ENCODE results near the gene PLPP7.

Gene PLPP7

GRCh38 chr9:131298341-131298740, 8.8 kb downstream of the PLPP7 start:
- in situ Hi-C loops (cut with HindIII; ENCODE audit: low pct_ligation_motif_present, low pct_unique_long_range_greater_than_20kb, low sequenced_read_pairs) = no loop called here
- DNase-seq = no peak

- in situ Hi-C loops (cut with HindIII; ENCODE audit: low pct_ligation_motif_present, low pct_unique_long_range_greater_than_20kb, low sequenced_read_pairs) = no loop called here
- no peak for DNase-seq
These were observed 9.3 kb downstream of the PLPP7 start for GRCh38 chr9:131298816-131299215.

- in situ Hi-C loops (cut with HindIII; ENCODE audit: low pct_ligation_motif_present, low pct_unique_long_range_greater_than_20kb, low sequenced_read_pairs) = no loop called here
- no peak for DNase-seq
These were observed 9.9 kb downstream of the PLPP7 start for GRCh38 chr9:131299346-131299960.

GRCh38 chr9:131299961-131300347, 10.4 kb downstream of the PLPP7 start:
- DNase-seq = no peak
- in situ Hi-C loops (cut with HindIII; ENCODE audit: low pct_ligation_motif_present, low pct_unique_long_range_greater_than_20kb, low sequenced_read_pairs) = no loop called here

- DNase-seq = no peak
- in situ Hi-C loops (cut with HindIII; ENCODE audit: low pct_ligation_motif_present, low pct_unique_long_range_greater_than_20kb, low sequenced_read_pairs) = no loop called here
These were observed 10.9 kb downstream of the PLPP7 start for GRCh38 chr9:131300444-131300843.

GRCh38 chr9:131302244-131303075, 12.9 kb downstream of the PLPP7 start:
- in situ Hi-C loops (cut with HindIII; ENCODE audit: low pct_ligation_motif_present, low pct_unique_long_range_greater_than_20kb, low sequenced_read_pairs) = no loop called here
- DNase-seq = no peak

- no peak for DNase-seq
- in situ Hi-C loops (cut with HindIII; ENCODE audit: low pct_ligation_motif_present, low pct_unique_long_range_greater_than_20kb, low sequenced_read_pairs) = no loop called here
These were observed 14.1 kb downstream of the PLPP7 start for GRCh38 chr9:131303381-131304321.

GRCh38 chr9:131304676-131305355, 15.3 kb downstream of the PLPP7 start:
- in situ Hi-C loops (cut with HindIII; ENCODE audit: low pct_ligation_motif_present, low pct_unique_long_range_greater_than_20kb, low sequenced_read_pairs) = no loop called here
- no peak for DNase-seq

GRCh38 chr9:131306397-131307004, 17.0 kb downstream of the PLPP7 start:
- in situ Hi-C loops (cut with HindIII; ENCODE audit: low pct_ligation_motif_present, low pct_unique_long_range_greater_than_20kb, low sequenced_read_pairs) = no loop called here
- no peak for DNase-seq

- in situ Hi-C loops (cut with HindIII; ENCODE audit: low pct_ligation_motif_present, low pct_unique_long_range_greater_than_20kb, low sequenced_read_pairs) = no loop called here
- no peak for DNase-seq
These were observed 18.5 kb downstream of the PLPP7 start for GRCh38 chr9:131307974-131308373.

- no peak for DNase-seq
- in situ Hi-C loops (cut with HindIII; ENCODE audit: low pct_ligation_motif_present, low pct_unique_long_range_greater_than_20kb, low sequenced_read_pairs) = no loop called here
These were observed 18.9 kb downstream of the PLPP7 start for GRCh38 chr9:131308452-131308851.

- no peak for DNase-seq
- in situ Hi-C loops (cut with HindIII; ENCODE audit: low pct_ligation_motif_present, low pct_unique_long_range_greater_than_20kb, low sequenced_read_pairs) = no loop called here
These were observed 19.5 kb downstream of the PLPP7 start for GRCh38 chr9:131308906-131309529.

- in situ Hi-C loops (cut with HindIII; ENCODE audit: low pct_ligation_motif_present, low pct_unique_long_range_greater_than_20kb, low sequenced_read_pairs) = no loop called here
- DNase-seq = no peak
These were observed 20.2 kb downstream of the PLPP7 start for GRCh38 chr9:131309530-131310276.

- in situ Hi-C loops (cut with HindIII; ENCODE audit: low pct_ligation_motif_present, low pct_unique_long_range_greater_than_20kb, low sequenced_read_pairs) = no loop called here
- DNase-seq = no peak
These were observed 21.5 kb downstream of the PLPP7 start for GRCh38 chr9:131310833-131311554.

- no peak for DNase-seq
- in situ Hi-C loops (cut with HindIII; ENCODE audit: low pct_ligation_motif_present, low pct_unique_long_range_greater_than_20kb, low sequenced_read_pairs) = no loop called here
These were observed 22.7 kb downstream of the PLPP7 start for GRCh38 chr9:131312246-131312645.

GRCh38 chr9:131312822-131313770, 23.6 kb downstream of the PLPP7 start:
- no peak for DNase-seq
- in situ Hi-C loops (cut with HindIII; ENCODE audit: low pct_ligation_motif_present, low pct_unique_long_range_greater_than_20kb, low sequenced_read_pairs) = no loop called here
